Frontal cortex (tissue), 4 donors: ENCODE results near the gene FAM204A. TPM values are rescaled to one million over a fixed set of nuclear protein-coding genes. Genes with fewer than 3 reads are reported as not detected.

Source experiments
- DNase-seq, 2 donors: peaks; one replicate each; pipeline ENCODE4 v3.0.0; 2012; ENCODE audit warnings: low spot score in 2 of 2
- FAIRE-seq: peaks from 2 replicates; lab custom pipeline; 2012; peaks lifted over from hg19 to GRCh38; lab: Jason Lieb, UNC
- total RNA-seq: library from RNA; depleted of rRNA; stranded (reverse); fragments of >200 nt; gene quantifications from one replicate; pipeline ENCODE4 v1.2.3, GENCODE V29; 2014
- donor health status: control.
- donor health status: control.
- donor health status: control.

Gene FAM204A
- total RNA-seq, 1 donor from 2014 or later = 59.5 TPM

GRCh38 chr10:118287076-118287806 lies 54.9 kb downstream of the FAM204A start:
- FAIRE-seq = no peak
- no peak for DNase-seq

DNA sequence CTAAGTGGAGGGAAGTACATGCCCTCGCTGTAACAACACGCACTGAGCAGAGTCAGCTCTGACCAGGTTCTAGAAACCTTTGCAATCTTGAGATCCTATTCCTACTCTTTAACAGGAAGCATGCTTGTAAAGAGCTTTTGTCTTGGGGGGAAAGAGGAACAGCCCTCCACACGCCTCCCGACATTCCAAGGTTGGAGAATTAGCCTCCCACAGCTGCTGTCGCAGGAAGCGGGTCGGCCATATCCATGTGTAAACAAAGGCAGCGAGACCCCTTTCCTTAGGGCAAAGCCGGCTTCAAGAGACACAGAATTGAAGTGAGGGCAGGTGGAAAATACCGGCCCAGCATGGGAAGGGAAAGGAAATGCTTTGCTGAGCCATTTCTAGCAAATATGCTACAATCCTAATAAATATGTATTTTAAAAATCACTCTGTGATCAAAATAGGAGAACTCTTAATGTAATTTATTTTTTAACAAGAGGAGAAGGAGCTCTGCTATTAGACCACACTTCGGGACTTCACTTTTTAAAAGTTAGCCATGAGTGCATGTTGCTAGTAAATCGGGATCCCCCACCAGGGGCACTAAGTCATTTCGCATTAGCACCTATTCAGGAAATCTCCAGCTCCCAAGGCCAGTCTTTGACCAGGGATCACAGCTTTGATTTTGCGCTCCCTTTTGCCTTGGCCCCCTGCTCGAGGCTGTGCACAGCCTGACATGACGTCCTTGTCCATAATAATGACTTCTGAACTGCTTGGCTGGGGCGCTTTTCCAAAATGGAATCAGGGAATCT lies 55.9 kb downstream of the FAM204A start:
- DNase-seq (no peak), FAIRE-seq (no peak)

DNA sequence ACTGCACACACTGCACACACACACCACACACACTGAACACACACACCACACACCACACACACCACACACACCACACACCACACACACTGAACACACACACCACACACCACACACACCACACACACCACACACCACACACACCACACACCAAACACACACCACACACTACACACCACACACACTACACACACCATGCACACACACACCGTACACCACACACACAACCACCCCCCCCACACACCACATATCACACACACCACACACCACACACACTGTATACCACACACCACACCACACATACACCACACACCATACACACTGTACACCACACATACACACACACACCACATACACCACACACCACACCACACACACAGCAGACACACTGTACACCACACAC lies 59.5 kb downstream of the FAM204A start:
- DNase-seq = no peak
- FAIRE-seq = no peak

DNA sequence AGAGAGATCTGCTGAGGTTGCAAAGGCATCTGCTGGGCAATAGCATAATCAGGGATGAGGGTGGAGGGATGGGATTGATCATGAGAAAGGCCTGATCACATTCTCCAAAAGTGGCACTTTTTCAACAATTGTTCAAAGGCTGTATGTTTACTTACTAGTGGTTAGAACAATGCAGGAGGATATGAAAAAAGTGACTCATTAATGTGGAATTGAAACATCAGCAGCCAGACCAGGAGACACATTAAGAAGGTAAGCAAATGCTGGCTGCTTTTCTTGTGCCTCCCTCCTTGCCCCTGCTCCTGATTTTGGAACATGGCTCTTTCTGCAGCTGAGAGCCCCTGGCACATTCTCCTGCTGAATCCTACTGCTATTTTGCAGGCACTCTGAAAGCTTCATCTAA lies 63.5 kb downstream of the FAM204A start:
- FAIRE-seq (no peak), DNase-seq (no peak)

DNA sequence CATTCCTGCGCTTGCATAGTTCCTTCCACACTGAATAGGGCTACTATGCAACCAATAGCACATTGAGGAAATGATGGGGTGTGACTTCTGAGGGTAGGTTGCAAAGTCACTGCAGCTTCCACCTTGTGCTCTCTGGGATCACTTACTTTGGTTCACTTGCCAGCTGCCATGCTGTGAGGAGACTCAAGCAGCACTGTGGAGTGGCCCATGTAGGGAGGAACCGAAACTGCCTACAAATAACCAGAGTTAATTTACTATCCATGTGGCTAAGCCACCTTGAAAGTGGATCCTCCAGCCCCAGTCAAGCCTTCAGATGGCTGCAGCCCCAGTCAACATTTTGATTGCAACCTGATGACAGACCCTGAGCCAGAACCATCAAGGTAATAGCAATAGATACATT lies 64.3 kb downstream of the FAM204A start:
- no peak for FAIRE-seq

GRCh38 chr10:118276727-118277126 lies 65.4 kb downstream of the FAM204A start:
- DNase-seq = no peak
- FAIRE-seq = no peak

More for the DNA sequence above, 64.3 kb downstream of the FAM204A start:
- no peak for DNase-seq

- no peak for FAIRE-seq
- no peak for DNase-seq
Observed at GRCh38 chr10:118276204-118276603, 65.9 kb downstream of the FAM204A start.

DNA sequence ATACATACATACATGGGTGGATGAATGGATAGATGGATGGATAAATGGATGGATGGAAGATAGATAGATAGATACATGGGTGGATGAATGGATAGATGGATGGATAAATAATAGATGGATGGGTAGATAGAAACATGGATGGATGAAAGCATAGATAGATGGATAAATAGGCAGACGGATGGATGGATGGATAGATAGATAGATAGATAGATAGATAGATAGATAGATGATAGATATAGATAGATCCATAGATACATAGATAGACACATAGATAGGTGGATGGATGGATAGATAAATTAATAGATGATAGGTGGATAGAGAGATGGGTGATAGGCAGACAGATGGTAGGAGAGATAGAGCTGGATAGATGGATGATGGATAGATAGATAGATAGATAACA lies 68.5 kb downstream of the FAM204A start:
- DNase-seq (no peak), FAIRE-seq (no peak)

GRCh38 chr10:118272767-118273166 lies 69.4 kb downstream of the FAM204A start:
- DNase-seq = no peak
- no peak for FAIRE-seq

DNA sequence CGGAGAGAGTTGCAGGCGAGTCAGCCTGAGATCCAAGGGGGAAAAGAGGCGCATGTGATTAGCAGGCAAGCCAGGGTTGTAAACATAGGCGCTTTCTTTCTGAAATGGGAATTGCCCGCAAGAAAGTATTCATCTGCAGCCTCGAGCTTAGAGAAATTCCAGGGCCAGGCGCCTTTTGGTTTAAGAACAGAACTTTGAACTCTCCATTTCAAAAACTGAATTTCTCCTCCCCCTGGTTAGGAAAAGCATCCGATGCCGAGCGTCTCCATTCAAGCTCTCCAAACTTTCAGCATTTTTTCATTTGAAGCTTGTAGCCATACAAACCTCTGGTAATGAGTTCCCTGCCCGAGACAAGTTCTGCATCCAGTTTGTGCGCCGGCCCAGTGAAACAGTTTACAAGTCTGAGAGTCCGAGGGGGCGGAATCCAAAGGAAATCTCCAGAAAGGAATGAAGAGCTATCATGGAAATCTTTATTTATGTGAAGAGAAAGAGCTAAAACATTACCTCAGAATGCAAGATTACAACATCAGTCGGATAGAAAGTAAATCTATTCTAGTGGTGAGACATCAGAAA lies 69.9 kb downstream of the FAM204A start:
- FAIRE-seq (no peak), DNase-seq (peak in 1 of 2 donors; percentile 14)

GRCh38 chr10:118271671-118272070 lies 70.5 kb downstream of the FAM204A start:
- FAIRE-seq = no peak
- no peak for DNase-seq

GRCh38 chr10:118266098-118266748 lies 75.9 kb downstream of the FAM204A start:
- FAIRE-seq = no peak
- DNase-seq = no peak

DNA sequence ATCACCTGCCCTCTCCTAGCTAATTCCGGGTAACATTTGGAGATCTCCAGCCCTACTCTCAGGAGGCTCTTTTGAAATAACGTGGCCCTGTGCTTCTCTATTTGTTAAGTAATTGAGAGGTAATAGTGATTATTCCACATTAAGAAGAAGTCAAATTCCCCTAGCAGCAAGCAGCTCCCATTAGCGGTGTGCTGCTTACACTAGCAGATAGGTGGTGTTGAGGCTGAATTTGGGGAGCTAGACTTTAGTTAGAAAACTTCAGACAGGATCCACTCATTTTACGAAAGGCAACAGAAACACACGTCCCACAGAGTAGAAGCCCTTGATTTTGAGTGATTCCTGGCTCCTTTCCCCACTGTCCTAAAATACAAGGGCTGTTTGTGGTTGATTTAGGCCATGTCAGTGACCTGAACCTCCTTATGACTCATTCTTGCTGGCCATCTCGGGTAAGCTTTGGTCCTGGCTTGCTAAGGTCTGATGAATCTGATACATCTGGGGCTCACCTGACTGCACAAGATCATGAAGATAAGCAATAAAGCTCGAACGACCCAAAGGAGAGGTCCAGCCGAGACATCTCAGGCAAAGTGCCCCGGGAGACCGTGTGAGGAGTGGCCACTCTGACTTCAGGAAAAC lies 77.2 kb downstream of the FAM204A start:
- DNase-seq (no peak), FAIRE-seq (no peak)

DNA sequence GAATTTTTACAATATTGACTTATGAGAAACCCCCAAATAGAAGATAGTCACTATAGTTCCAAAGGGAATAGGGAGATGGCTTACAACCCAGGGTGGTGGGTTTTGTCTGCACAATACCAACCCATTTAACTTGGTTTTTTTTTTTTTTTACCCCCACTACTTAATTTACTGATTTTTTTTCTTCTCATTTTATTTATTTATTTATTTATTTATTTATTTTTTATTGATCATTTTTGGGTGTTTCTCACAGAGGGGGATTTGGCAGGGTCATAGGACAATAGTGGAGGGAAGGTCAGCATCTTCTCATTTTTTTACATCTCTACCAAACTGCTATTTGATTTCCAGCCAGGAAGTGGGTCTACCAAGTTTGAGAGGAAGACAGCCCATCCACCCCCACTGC lies 77.9 kb downstream of the FAM204A start:
- no peak for FAIRE-seq
- no peak for DNase-seq

DNA sequence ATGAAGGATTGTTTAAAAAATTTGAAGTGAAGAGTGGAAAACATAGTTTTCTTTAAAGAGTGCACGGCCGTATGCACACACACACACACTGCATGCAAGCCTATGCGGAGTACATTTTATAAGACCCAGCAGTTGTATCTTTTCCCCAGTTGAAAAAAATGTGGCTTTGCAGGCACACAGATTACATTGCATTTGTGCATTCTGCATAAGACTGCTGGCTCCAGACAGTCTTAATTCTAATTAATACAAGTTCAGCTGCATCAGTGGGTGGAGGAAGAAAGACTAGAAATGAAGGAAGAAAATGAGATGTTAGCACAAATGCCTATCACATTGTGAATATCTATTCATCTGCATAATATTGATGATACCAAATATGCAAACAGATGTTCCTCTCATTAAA lies 79.6 kb downstream of the FAM204A start:
- FAIRE-seq = no peak
- DNase-seq = no peak

DNA sequence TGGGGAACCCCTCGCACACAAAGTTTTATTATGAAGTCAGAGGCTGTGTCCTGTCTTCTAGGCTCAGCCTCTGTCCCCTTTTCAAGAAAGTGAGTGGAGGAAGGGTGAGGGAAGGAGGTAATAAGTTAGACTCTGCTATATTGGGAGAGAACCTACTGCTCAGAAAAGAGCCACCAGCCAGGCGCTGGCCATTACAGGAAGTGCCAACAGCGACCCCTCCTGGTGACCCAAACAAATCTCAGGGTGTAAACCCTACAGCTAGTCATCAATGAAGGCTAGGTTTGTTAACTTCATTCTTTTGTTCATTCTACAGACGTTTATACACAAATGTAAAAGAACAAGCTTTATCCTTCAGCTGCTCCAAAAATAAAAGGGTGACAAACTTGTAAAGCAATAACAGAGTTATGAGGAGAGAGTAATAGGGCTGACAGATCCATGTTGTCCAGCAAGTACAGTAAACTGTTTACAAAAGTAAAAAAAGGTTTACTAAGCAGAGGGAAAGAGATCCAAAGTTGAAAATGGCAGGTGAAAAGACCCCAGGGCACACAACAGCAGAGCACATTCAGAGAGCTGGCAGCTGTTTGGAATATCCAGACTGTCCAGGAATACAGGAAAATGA lies 82.7 kb downstream of the FAM204A start:
- no peak for FAIRE-seq
- no peak for DNase-seq

DNA sequence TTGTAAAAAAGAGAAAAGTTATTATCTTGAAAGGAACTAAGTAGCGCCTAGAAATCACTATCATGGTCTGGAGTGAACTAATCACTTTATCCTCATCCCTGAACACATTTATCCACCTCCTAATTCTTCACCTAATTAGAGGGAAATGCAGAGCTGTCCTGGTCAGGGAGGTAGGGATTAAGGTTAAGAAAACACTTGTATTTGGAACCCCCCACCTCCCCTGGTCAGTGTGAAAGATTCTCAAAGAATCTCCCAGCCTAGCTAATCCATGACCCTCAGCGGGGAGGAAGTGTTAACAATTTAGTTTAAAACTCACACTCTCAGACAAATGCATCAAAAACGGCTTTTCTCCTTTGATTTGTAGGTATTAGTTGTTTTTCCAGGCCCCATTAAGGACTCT lies 83.8 kb downstream of the FAM204A start:
- no peak for FAIRE-seq
- no peak for DNase-seq

DNA sequence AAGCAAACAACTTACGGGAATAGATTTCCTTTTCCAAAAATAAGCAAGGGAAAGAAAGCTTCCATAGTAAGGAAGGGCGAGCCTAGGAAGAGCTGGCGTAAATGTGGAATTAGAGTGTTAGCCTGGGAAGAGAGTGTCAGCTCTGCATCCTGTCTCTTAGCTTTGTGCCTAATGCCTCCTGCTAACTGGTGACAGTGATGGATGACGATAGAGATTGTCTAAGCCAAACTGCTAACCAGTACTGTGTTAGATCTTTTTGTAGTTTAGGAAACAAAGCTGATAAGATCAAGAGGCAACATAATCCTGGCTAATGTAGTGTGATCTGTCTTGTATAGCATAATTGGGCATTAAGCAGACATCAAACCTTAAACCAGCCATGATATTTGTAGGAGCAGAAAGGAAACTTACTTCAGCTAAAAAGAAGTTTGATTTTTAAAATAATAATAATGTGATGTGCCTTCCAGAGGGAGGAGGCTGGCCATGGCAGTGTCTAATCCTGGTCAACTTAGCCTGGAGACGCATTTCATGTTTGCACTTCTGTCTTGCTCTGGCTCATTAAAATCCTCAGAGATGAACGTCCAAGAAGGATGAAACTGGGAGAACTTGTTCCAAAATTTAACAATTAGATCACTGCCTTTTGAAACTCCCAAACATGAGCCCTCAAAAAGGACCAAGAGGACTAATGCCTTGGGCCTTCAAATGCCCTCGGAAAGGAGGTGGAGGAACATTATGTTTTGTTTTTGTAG lies 85.1 kb downstream of the FAM204A start:
- FAIRE-seq = no peak
- no peak for DNase-seq

GRCh38 chr10:118256209-118256608 lies 85.9 kb downstream of the FAM204A start:
- FAIRE-seq (no peak), DNase-seq (no peak)
